ENCODE data around the gene RNF7.

Gene RNF7

GRCh38 chr3:141767066-141767465 lies 29.0 kb downstream of the RNF7 start:
- no peak for TF ChIP-seq CTCF (IDR thresholded peaks at IDR 0.05; ENCODE audit: insufficient read depth, low read length, missing control alignments)
- POLR2A ChIA-PET = no interaction called here
- no peak for DNase-seq (ENCODE audit: low read depth, low spot score)
- CTCF ChIA-PET = interaction anchor here (1.3 kb wide), 1 partner anchor 29 kb away, joined by 5 read pairs; the partner anchor contains the start of gene RNF7
- H3K4me3 ChIP-seq (ENCODE audit: low read depth, low read length) = no peak overlapping the region

GRCh38 chr3:141769221-141769894 lies 31.3 kb downstream of the RNF7 start:
- no peak for DNase-seq (ENCODE audit: low read depth, low spot score)
- POLR2A ChIA-PET = no interaction called here
- CTCF ChIA-PET = no interaction called here
- H3K4me3 ChIP-seq (ENCODE audit: low read depth, low read length) = no peak overlapping the region
- no peak for TF ChIP-seq CTCF (IDR thresholded peaks at IDR 0.05; ENCODE audit: insufficient read depth, low read length, missing control alignments)

GRCh38 chr3:141773676-141774075 lies 35.6 kb downstream of the RNF7 start:
- no peak overlapping the region for H3K4me3 ChIP-seq (ENCODE audit: low read depth, low read length)
- TF ChIP-seq CTCF (IDR thresholded peaks at IDR 0.05; ENCODE audit: insufficient read depth, low read length, missing control alignments) = no peak
- DNase-seq (ENCODE audit: low read depth, low spot score) = no peak
- ChIA-PET POLR2A (no interaction called here), CTCF (interaction anchor here (1.0 to 2.0 kb wide), 2 partner anchors 35 to 102 kb away, joined by 3 to 6 read pairs; no protein-coding TSS in a partner anchor)

- TF ChIP-seq CTCF (IDR thresholded peaks at IDR 0.05; ENCODE audit: insufficient read depth, low read length, missing control alignments) = no peak
- CTCF ChIA-PET = interaction anchor here (1.0 kb wide), 1 partner anchor 21 kb away, joined by 3 read pairs; no protein-coding TSS in a partner anchor
- POLR2A ChIA-PET = no interaction called here
Observed at GRCh38 chr3:141776376-141776775, 38.3 kb downstream of the RNF7 start.

GRCh38 chr3:141776885-141777284 lies 38.8 kb downstream of the RNF7 start:
- TF ChIP-seq CTCF (IDR thresholded peaks at IDR 0.05; ENCODE audit: insufficient read depth, low read length, missing control alignments) = no peak
- no peak overlapping the region for H3K4me3 ChIP-seq (ENCODE audit: low read depth, low read length)
- CTCF ChIA-PET = no interaction called here
- POLR2A ChIA-PET = no interaction called here
- no peak for DNase-seq (ENCODE audit: low read depth, low spot score)

More at GRCh38 chr3:141776376-141776775, 38.3 kb downstream of the RNF7 start:
- H3K4me3 ChIP-seq (ENCODE audit: low read depth, low read length) = no peak overlapping the region
- DNase-seq (ENCODE audit: low read depth, low spot score) = no peak

- POLR2A ChIA-PET = no interaction called here
Observed at GRCh38 chr3:141777957-141778813, 40.1 kb downstream of the RNF7 start.

More at GRCh38 chr3:141777957-141778813, 40.1 kb downstream of the RNF7 start:
- DNase-seq (ENCODE audit: low read depth, low spot score) = no peak
- no peak overlapping the region for H3K4me3 ChIP-seq (ENCODE audit: low read depth, low read length)
- CTCF ChIA-PET = no interaction called here
- no peak for TF ChIP-seq CTCF (IDR thresholded peaks at IDR 0.05; ENCODE audit: insufficient read depth, low read length, missing control alignments)
